NCI-H446 (cell line): Measurements from ENCODE around the gene SLC37A2.
"Not testable (repeated sequence)": the region's sequence is repeated elsewhere in the genome, so short reads cannot be mapped to it uniquely, and the experiment has no call there.

Source experiments
- DNase-seq, 2 experiments: peaks; one replicate each; lab custom pipeline; 2025; lab: John Stamatoyannopoulos, UW

The SLC37A2 gene

GRCh38 chr11:125084761-125085231 is 21.7 kb downstream of the SLC37A2 start:
- DNase-seq = no peak

- DNase-seq = no peak
Observed at GRCh38 chr11:125085301-125086081, 22.4 kb downstream of the SLC37A2 start.

- DNase-seq = no peak
Observed at GRCh38 chr11:125086633-125087296, 23.7 kb downstream of the SLC37A2 start.

- no peak for DNase-seq
Observed at GRCh38 chr11:125088123-125088522, 25.0 kb downstream of the SLC37A2 start.

GRCh38 chr11:125088576-125089455 is 25.7 kb downstream of the SLC37A2 start:
- no peak for DNase-seq

GRCh38 chr11:125089481-125089880 is 26.4 kb downstream of the SLC37A2 start:
- DNase-seq = not testable (repeated sequence)

GRCh38 chr11:125090151-125090550 is 27.0 kb downstream of the SLC37A2 start:
- not testable (repeated sequence) for DNase-seq

GRCh38 chr11:125090816-125091215 is 27.7 kb downstream of the SLC37A2 start:
- no peak for DNase-seq

- DNase-seq = peak in 1 of 2 experiments; percentile 60
Observed at GRCh38 chr11:125091247-125091876, 28.3 kb downstream of the SLC37A2 start.

GRCh38 chr11:125091877-125092664 is 29.0 kb downstream of the SLC37A2 start:
- DNase-seq = no peak

GRCh38 chr11:125092669-125093068 is 29.6 kb downstream of the SLC37A2 start:
- DNase-seq = no peak

- no peak for DNase-seq
Observed at GRCh38 chr11:125093502-125093901, 30.4 kb downstream of the SLC37A2 start.

GRCh38 chr11:125094731-125095130 is 31.6 kb downstream of the SLC37A2 start:
- no peak for DNase-seq

GRCh38 chr11:125100136-125100535 is 37.0 kb downstream of the SLC37A2 start:
- DNase-seq = no peak

GRCh38 chr11:125101596-125101995 is 38.5 kb downstream of the SLC37A2 start:
- no peak for DNase-seq

GRCh38 chr11:125102025-125102424 is 38.9 kb downstream of the SLC37A2 start:
- no peak for DNase-seq

- DNase-seq = no peak
Observed at GRCh38 chr11:125102510-125102909, 39.4 kb downstream of the SLC37A2 start.

- no peak for DNase-seq
Observed at GRCh38 chr11:125105926-125106325, 42.8 kb downstream of the SLC37A2 start.

GRCh38 chr11:125108469-125108868 is 45.4 kb downstream of the SLC37A2 start:
- DNase-seq = no peak

- no peak for DNase-seq
Observed at GRCh38 chr11:125110506-125110905, 47.4 kb downstream of the SLC37A2 start.

- DNase-seq = no peak
Observed at GRCh38 chr11:125111001-125111342, 47.9 kb downstream of the SLC37A2 start.
